ENCODE results near the gene HS6ST3. TPM values are rescaled to one million over a fixed set of nuclear protein-coding genes. Genes with fewer than 3 reads are reported as not detected.

HS6ST3 gene
- total RNA-seq, 8 experiments from 2014 or later, result 0.04 to 17.2 (median 4.5) TPM

- in situ Hi-C loops (cut with MboI; ENCODE audit: low pct_unique_long_range_greater_than_20kb in 2 of 9, low sequenced_read_pairs in 9 of 9, unreplicated experiment in 9 of 9), result no loop called here
- H3K4me1 ChIP-seq (replicated peaks in 1 of 2), result peaks cover 0 to 47% of the 10 kb centered on the region in 2 donors
- peak in 5 of 8 experiments; percentile 22 to 84 (median 82) for ATAC-seq (replicated peaks in 6 of 8)
- H3K27ac ChIP-seq, result peak overlapping the region; percentile 42 to 70
- no peak overlapping the region for H3K4me3 ChIP-seq
- WGBS, 10 experiments, result 20 to 70% (median 46%) methylated on average over 1 to 7 of the region's 8 CpGs
Measured at GRCh38 chr13:96646515-96647211, 556.8 kb downstream of the HS6ST3 start.

- no peak overlapping the region for H3K27ac ChIP-seq
- in situ Hi-C loops (cut with MboI; ENCODE audit: low pct_unique_long_range_greater_than_20kb in 2 of 9, low sequenced_read_pairs in 9 of 9, unreplicated experiment in 9 of 9), result no loop called here
- ATAC-seq (replicated peaks in 6 of 8), result no peak
- no peak overlapping the region for H3K4me3 ChIP-seq
- 0 to 90% (median 61%) methylated on average over 1 to 3 of the region's 3 CpGs for WGBS, 10 experiments
- H3K4me1 ChIP-seq (replicated peaks in 1 of 2), result peaks cover 0 to 31% of the 10 kb centered on the region in 2 donors
Measured at GRCh38 chr13:96650301-96650886, 560.5 kb downstream of the HS6ST3 start.

GRCh38 chr13:96651598-96651997 lies 561.7 kb downstream of the HS6ST3 start:
- WGBS, 10 experiments, result 0 to 33% (median 0%) methylated on average over 1 of the region's 1 CpG; no CpG with 5 or more reads in 3 of the 10 experiments
- in situ Hi-C loops (cut with MboI; ENCODE audit: low pct_unique_long_range_greater_than_20kb in 2 of 9, low sequenced_read_pairs in 9 of 9, unreplicated experiment in 9 of 9), result no loop called here
- no peak overlapping the region for H3K4me3 ChIP-seq
- peaks cover 0 to 19% of the 10 kb centered on the region in 2 donors for H3K4me1 ChIP-seq (replicated peaks in 1 of 2)
- ATAC-seq (replicated peaks in 6 of 8), result no peak
- H3K27ac ChIP-seq, result no peak overlapping the region

GRCh38 chr13:96652506-96652905 lies 562.6 kb downstream of the HS6ST3 start:
- Histone ChIP-seq H3K27ac (no peak overlapping the region), H3K4me1 (replicated peaks in 1 of 2) (peaks cover 0 to 10% of the 10 kb centered on the region in 2 donors), H3K4me3 (no peak overlapping the region)
- in situ Hi-C loops (cut with MboI; ENCODE audit: low pct_unique_long_range_greater_than_20kb in 2 of 9, low sequenced_read_pairs in 9 of 9, unreplicated experiment in 9 of 9), result no loop called here
- ATAC-seq (replicated peaks in 6 of 8), result no peak

- 10 to 100% (median 75%) methylated on average over 1 to 2 of the region's 2 CpGs; no CpG with 5 or more reads in 1 of the 10 experiments for WGBS, 10 experiments
- in situ Hi-C loops (cut with MboI; ENCODE audit: low pct_unique_long_range_greater_than_20kb in 2 of 9, low sequenced_read_pairs in 9 of 9, unreplicated experiment in 9 of 9), result no loop called here
- H3K27ac ChIP-seq, result no peak overlapping the region
- no peak for ATAC-seq (replicated peaks in 6 of 8)
- H3K4me1 ChIP-seq (replicated peaks in 1 of 2), result no peaks in the 10 kb centered on the region
- H3K4me3 ChIP-seq, result no peak overlapping the region
Measured at GRCh38 chr13:96661612-96662011, 571.7 kb downstream of the HS6ST3 start.

- no peak overlapping the region for H3K27ac ChIP-seq
- WGBS, 10 experiments, result 0 to 79% (median 58%) methylated on average over 1 to 3 of the region's 3 CpGs
- H3K4me3 ChIP-seq, result no peak overlapping the region
- no peaks in the 10 kb centered on the region for H3K4me1 ChIP-seq (replicated peaks in 1 of 2)
- no peak for ATAC-seq (replicated peaks in 6 of 8)
- in situ Hi-C loops (cut with MboI; ENCODE audit: low pct_unique_long_range_greater_than_20kb in 2 of 9, low sequenced_read_pairs in 9 of 9, unreplicated experiment in 9 of 9), result no loop called here
Measured at GRCh38 chr13:96662036-96662435, 572.1 kb downstream of the HS6ST3 start.

GRCh38 chr13:96667294-96668018 lies 577.5 kb downstream of the HS6ST3 start:
- peaks cover 0 to 7% of the 10 kb centered on the region in 2 donors for H3K4me1 ChIP-seq (replicated peaks in 1 of 2)
- in situ Hi-C loops (cut with MboI; ENCODE audit: low pct_unique_long_range_greater_than_20kb in 2 of 9, low sequenced_read_pairs in 9 of 9, unreplicated experiment in 9 of 9), result no loop called here
- peak in 5 of 8 experiments; percentile 21 to 91 (median 85) for ATAC-seq (replicated peaks in 6 of 8)
- no peak overlapping the region for H3K4me3 ChIP-seq
- WGBS, 10 experiments, result 8 to 56% (median 38%) methylated on average over 1 to 5 of the region's 5 CpGs
- H3K27ac ChIP-seq, result no peak overlapping the region

GRCh38 chr13:96671073-96671472 lies 581.2 kb downstream of the HS6ST3 start:
- peaks cover 0 to 7% of the 10 kb centered on the region in 2 donors for H3K4me1 ChIP-seq (replicated peaks in 1 of 2)
- in situ Hi-C loops (cut with MboI; ENCODE audit: low pct_unique_long_range_greater_than_20kb in 2 of 9, low sequenced_read_pairs in 9 of 9, unreplicated experiment in 9 of 9), result no loop called here

GRCh38 chr13:96672016-96672415 lies 582.1 kb downstream of the HS6ST3 start:
- no peak overlapping the region for H3K27ac ChIP-seq
- no peak overlapping the region for H3K4me3 ChIP-seq
- no peak for ATAC-seq (replicated peaks in 6 of 8)
- in situ Hi-C loops (cut with MboI; ENCODE audit: low pct_unique_long_range_greater_than_20kb in 2 of 9, low sequenced_read_pairs in 9 of 9, unreplicated experiment in 9 of 9), result no loop called here
- peaks cover 0 to 7% of the 10 kb centered on the region in 2 donors for H3K4me1 ChIP-seq (replicated peaks in 1 of 2)

More at GRCh38 chr13:96671073-96671472, 581.2 kb downstream of the HS6ST3 start:
- no peak overlapping the region for H3K4me3 ChIP-seq
- no peak for ATAC-seq (replicated peaks in 6 of 8)
- H3K27ac ChIP-seq, result no peak overlapping the region

- WGBS, 10 experiments, result 6 to 100% (median 77%) methylated on average over 1 to 3 of the region's 3 CpGs; no CpG with 5 or more reads in 1 of the 10 experiments
- in situ Hi-C loops (cut with MboI; ENCODE audit: low pct_unique_long_range_greater_than_20kb in 2 of 9, low sequenced_read_pairs in 9 of 9, unreplicated experiment in 9 of 9), result no loop called here
- ATAC-seq (replicated peaks in 6 of 8), result no peak
Measured at GRCh38 chr13:96673825-96674224, 583.9 kb downstream of the HS6ST3 start.

GRCh38 chr13:96677029-96677428 lies 587.1 kb downstream of the HS6ST3 start:
- peaks cover 0 to 4% of the 10 kb centered on the region in 2 donors for H3K4me1 ChIP-seq (replicated peaks in 1 of 2)
- no peak for ATAC-seq (replicated peaks in 6 of 8)
- no peak overlapping the region for H3K27ac ChIP-seq
- in situ Hi-C loops (cut with MboI; ENCODE audit: low pct_unique_long_range_greater_than_20kb in 2 of 9, low sequenced_read_pairs in 9 of 9, unreplicated experiment in 9 of 9), result no loop called here
- no peak overlapping the region for H3K4me3 ChIP-seq

More at GRCh38 chr13:96673825-96674224, 583.9 kb downstream of the HS6ST3 start:
- Histone ChIP-seq H3K27ac (no peak overlapping the region), H3K4me1 (replicated peaks in 1 of 2) (peaks cover 0 to 2% of the 10 kb centered on the region in 2 donors), H3K4me3 (no peak overlapping the region)

GRCh38 chr13:96678801-96679200 lies 588.9 kb downstream of the HS6ST3 start:
- in situ Hi-C loops (cut with MboI; ENCODE audit: low pct_unique_long_range_greater_than_20kb in 2 of 9, low sequenced_read_pairs in 9 of 9, unreplicated experiment in 9 of 9), result no loop called here
- peak in 1 of 8 experiments; percentile 41 for ATAC-seq (replicated peaks in 6 of 8)
- WGBS, 10 experiments, result 23 to 83% (median 61%) methylated on average over 2 of the region's 2 CpGs; no CpG with 5 or more reads in 6 of the 10 experiments
- Histone ChIP-seq H3K27ac (no peak overlapping the region), H3K4me3 (no peak overlapping the region), H3K4me1 (replicated peaks in 1 of 2) (peaks cover 12 to 22% of the 10 kb centered on the region in 2 donors)

- in situ Hi-C loops (cut with MboI; ENCODE audit: low pct_unique_long_range_greater_than_20kb in 2 of 9, low sequenced_read_pairs in 9 of 9, unreplicated experiment in 9 of 9), result no loop called here
- no peak overlapping the region for H3K27ac ChIP-seq
- H3K4me1 ChIP-seq (replicated peaks in 1 of 2), result peaks cover 24 to 40% of the 10 kb centered on the region in 2 donors
- 7 to 93% (median 82%) methylated on average over 1 to 5 of the region's 5 CpGs for WGBS, 10 experiments
- no peak overlapping the region for H3K4me3 ChIP-seq
- no peak for ATAC-seq (replicated peaks in 6 of 8)
Measured at GRCh38 chr13:96680898-96681297, 591.0 kb downstream of the HS6ST3 start.

Data from motor neuron (in vitro differentiated cells).